AG10803 (cell line): ENCODE measurements around the gene LILRB3.
"Not testable (repeated sequence)": the region's sequence is repeated elsewhere in the genome, so short reads cannot be mapped to it uniquely, and the experiment has no call there.

Experiments
- DNase-seq: peaks from one replicate; pipeline ENCODE4 v3.0.0; 2010; ENCODE audit warnings: low read depth
- H3K4me3 ChIP-seq: 2 replicates; pipeline ENCODE4 v1.5.1; 2011; ENCODE audit warnings: mild to moderate bottlenecking, low read length, control low read depth
- TF ChIP-seq, protein P1 (sequence below): conservative IDR thresholded peaks from 2 replicates; pipeline ENCODE4 v1.5.1; 2011; ENCODE audit warnings: mild to moderate bottlenecking, low read length, control low read depth, inconsistent platforms

Gene LILRB3

DNA sequence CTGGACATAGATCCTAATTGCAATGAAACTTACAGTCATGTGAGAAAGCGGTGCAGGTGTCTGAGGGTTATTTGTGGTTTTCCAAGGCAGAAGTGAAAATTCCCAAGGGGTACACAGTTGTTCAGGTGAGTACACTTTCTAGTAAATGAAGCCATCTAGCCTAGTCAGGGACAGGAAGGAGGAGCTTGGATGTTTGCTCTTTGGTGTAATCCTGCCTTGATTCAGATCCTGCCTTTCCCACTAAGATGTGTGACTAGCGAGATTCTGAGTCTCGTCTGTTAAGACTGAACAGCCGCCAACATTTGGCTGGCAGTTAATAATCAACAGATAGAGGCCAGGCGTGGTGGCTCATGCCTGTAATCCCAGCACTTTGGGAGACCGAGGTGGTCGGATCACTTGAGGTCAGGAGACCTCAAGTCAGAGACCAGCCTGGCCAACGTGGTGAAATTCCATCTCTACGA lies 19.6 kb downstream of the LILRB3 start:
- TF ChIP-seq, protein P1, sequence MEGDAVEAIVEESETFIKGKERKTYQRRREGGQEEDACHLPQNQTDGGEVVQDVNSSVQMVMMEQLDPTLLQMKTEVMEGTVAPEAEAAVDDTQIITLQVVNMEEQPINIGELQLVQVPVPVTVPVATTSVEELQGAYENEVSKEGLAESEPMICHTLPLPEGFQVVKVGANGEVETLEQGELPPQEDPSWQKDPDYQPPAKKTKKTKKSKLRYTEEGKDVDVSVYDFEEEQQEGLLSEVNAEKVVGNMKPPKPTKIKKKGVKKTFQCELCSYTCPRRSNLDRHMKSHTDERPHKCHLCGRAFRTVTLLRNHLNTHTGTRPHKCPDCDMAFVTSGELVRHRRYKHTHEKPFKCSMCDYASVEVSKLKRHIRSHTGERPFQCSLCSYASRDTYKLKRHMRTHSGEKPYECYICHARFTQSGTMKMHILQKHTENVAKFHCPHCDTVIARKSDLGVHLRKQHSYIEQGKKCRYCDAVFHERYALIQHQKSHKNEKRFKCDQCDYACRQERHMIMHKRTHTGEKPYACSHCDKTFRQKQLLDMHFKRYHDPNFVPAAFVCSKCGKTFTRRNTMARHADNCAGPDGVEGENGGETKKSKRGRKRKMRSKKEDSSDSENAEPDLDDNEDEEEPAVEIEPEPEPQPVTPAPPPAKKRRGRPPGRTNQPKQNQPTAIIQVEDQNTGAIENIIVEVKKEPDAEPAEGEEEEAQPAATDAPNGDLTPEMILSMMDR: no peak
- DNase-seq: peak; percentile 28
- peak overlapping the region; percentile 14; the same call in 1 of the 2 replicates for H3K4me3 ChIP-seq

GRCh38 chr19:54201980-54202379 lies 20.8 kb downstream of the LILRB3 start:
- TF ChIP-seq, protein P1: no peak
- DNase-seq: no peak

DNA sequence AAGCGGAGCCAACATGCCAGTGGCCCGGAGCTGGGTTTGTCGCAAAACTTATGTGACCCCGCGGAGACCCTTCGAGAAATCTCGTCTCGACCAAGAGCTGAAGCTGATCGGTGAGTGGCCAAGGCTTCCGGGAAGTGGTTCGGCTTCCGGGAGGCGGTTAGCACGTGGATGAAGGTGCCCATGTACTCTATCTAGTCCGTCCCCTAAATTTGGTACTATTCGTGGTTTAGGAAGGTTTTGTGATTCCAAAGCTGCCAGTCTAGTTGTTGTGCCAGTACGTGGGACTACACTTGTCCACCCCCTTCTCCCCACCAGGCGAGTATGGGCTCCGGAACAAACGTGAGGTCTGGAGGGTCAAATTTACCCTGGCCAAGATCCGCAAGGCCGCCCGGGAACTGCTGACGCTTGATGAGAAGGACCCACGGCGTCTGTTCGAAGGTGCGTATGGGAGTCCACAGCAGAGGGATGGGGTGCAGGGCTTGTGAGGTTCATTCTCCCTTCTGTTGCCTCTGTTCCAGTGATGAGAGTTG lies 21.6 kb downstream of the LILRB3 start:
- H3K4me3 ChIP-seq: peak overlapping the region; percentile 78
- DNase-seq: no peak
- TF ChIP-seq, protein P1: no peak

More at GRCh38 chr19:54201980-54202379, 20.8 kb downstream of the LILRB3 start:
- peak overlapping the region; percentile 78 for H3K4me3 ChIP-seq

- H3K4me3 ChIP-seq: no peak overlapping the region
Observed at GRCh38 chr19:54199401-54199800, 23.4 kb downstream of the LILRB3 start.

DNA sequence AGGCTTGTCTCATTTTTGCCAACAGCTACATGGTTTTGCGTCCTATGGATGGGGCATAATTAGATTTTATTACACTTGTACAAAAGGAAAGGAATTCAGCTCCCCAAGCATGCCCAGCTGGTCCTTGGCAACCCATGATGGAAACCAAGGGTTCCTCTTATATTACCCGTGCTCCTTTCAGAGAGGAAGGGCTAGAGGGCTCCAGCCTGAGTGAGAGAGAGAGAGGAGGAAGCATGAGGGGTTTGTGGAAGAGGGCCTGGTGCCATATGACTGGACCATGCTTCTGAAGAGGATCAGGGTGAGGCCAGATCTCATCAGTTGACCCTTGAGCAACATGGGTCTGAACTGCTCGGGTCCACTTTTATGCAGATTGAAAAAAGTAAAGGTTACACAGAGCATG lies 25.7 kb downstream of the LILRB3 start:
- TF ChIP-seq, protein P1: no peak
- H3K4me3 ChIP-seq: no peak overlapping the region
- DNase-seq: no peak

More at GRCh38 chr19:54199401-54199800, 23.4 kb downstream of the LILRB3 start:
- TF ChIP-seq, protein P1: no peak
- DNase-seq: no peak

DNA sequence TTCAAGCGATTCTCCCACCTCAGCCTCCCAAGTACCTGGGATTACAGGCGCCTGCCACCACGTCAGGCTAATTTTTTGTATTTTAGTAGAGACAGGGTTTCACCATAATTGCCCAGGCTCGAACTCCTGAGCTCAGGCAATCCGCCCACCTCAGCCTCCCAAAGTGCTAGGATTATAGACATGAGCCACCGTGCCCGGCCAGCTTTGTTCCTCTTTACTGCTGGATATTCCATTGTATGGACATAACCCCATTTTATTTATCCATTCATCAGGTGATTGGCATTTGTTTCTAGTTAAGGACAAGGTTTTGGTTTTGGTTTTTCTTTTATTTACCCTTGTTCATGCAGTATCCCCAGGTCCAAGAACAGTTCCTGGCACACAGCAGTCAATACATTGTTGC lies 26.3 kb downstream of the LILRB3 start:
- no peak overlapping the region for H3K4me3 ChIP-seq
- TF ChIP-seq, protein P1: no peak
- DNase-seq: no peak

- not testable (repeated sequence) for H3K4me3 ChIP-seq, DNase-seq
Observed at GRCh38 chr19:54194463-54194862, 28.3 kb downstream of the LILRB3 start.
